Smooth muscle cell (in vitro differentiated cells): Measurements from ENCODE around the gene OPRD1. TPM values are rescaled to one million over a fixed set of nuclear protein-coding genes. Genes with fewer than 3 reads are reported as not detected.
"Not testable (repeated sequence)": the region's sequence is repeated elsewhere in the genome, so short reads cannot be mapped to it uniquely, and the experiment has no call there.

Experiments used
- DNase-seq: peaks from one replicate; lab custom pipeline; 2025; ENCODE audit not compliant: unreplicated experiment; lab: John Stamatoyannopoulos, UW
- H2AFZ ChIP-seq: fragments of 200-600 bp; sonication (generic); 2 replicates; pipeline ENCODE4 v1.6.0; 2016; ENCODE audit warnings: antibody characterized with exemption, low read depth, mild to moderate bottlenecking
- H3F3A ChIP-seq: fragments of 200-600 bp; sonication (generic); 2 replicates; pipeline ENCODE4 v1.6.0; 2017; ENCODE audit warnings: antibody characterized with exemption, low read depth
- H3K27ac ChIP-seq: fragments of 200-600 bp; sonication (generic); 2 replicates; pipeline ENCODE4 v1.5.1; 2016; ENCODE audit warnings: low read depth, mild to moderate bottlenecking
- H3K27me3 ChIP-seq: fragments of 200-600 bp; sonication (generic); 2 replicates; pipeline ENCODE4 v1.6.1; 2016; ENCODE audit warnings: low read depth, mild to moderate bottlenecking
- H3K36me3 ChIP-seq: fragments of 200-600 bp; sonication (generic); 2 replicates; pipeline ENCODE4 v1.5.1; 2016; ENCODE audit warnings: low read depth
- H3K4me1 ChIP-seq: fragments of 200-600 bp; sonication (generic); 2 replicates; pipeline ENCODE4 v1.5.1; 2016; ENCODE audit warnings: low read depth
- H3K4me2 ChIP-seq: fragments of 200-600 bp; sonication (generic); 2 replicates; pipeline ENCODE4 v1.6.0; 2016; ENCODE audit warnings: mild to moderate bottlenecking
- H3K4me3 ChIP-seq: fragments of 200-600 bp; sonication (generic); 2 replicates; pipeline ENCODE4 v1.5.1; 2016; ENCODE audit warnings: mild to moderate bottlenecking
- H3K79me2 ChIP-seq: fragments of 200-600 bp; sonication (generic); 2 replicates; pipeline ENCODE4 v1.6.0; 2016; ENCODE audit warnings: low read depth, mild to moderate bottlenecking
- H3K9ac ChIP-seq: fragments of 200-600 bp; sonication (generic); 2 replicates; pipeline ENCODE4 v1.6.0; 2016; ENCODE audit warnings: low read depth
- H3K9me3 ChIP-seq: fragments of 200-600 bp; sonication (generic); replicated peaks from 2 replicates; pipeline ENCODE4 v1.5.1; 2016; ENCODE audit warnings: low read depth
- H4K20me1 ChIP-seq: fragments of 200-600 bp; sonication (generic); 2 replicates; pipeline ENCODE4 v1.6.0; 2016; ENCODE audit warnings: low read depth
- CTCF ChIP-seq: fragments of 200-600 bp; sonication (generic); IDR thresholded peaks from 2 replicates; pipeline ENCODE4 v1.5.1; 2017; ENCODE audit warnings: borderline replicate concordance, mild to moderate bottlenecking, antibody characterized with exemption; ENCODE audit not compliant: insufficient read depth, poor library complexity, severe bottlenecking
- WGBS: methylation state at CpG from one replicate; pipeline ENCODE4 v1.1.7; 2016; ENCODE audit warnings: low lambda C conversion rate; 5-methylcytosine and 5-hydroxymethylcytosine counted together
- polyA plus RNA-seq: library from polyadenylated mRNA; unstranded; fragments of >200 nt; fragmentation: Nextera tagmentation; extraction: Ambion mirVana; gene quantifications from 2 replicates; pipeline ENCODE4 v1.2.1, GENCODE V29; 2016
- total RNA-seq: library from RNA; depleted of rRNA; stranded (reverse); fragments of >200 nt; gene quantifications from 2 replicates; pipeline ENCODE4 v1.2.3, GENCODE V29; 2014

Gene OPRD1
- total and polyA plus RNA-seq, 2 experiments from 2014 or later, result 0.90 to 1.5 TPM

- H4K20me1 ChIP-seq, result no peaks in the 10 kb centered on the region
- H3K9ac ChIP-seq, result no peak overlapping the region
- WGBS, result 95% methylated on average over 9 of the region's 9 CpGs
- H2AFZ ChIP-seq, result no peak overlapping the region
- no peaks in the 10 kb centered on the region for H3F3A ChIP-seq
- H3K36me3 ChIP-seq, result no peaks in the 10 kb centered on the region
- H3K4me1 ChIP-seq, result no peaks in the 10 kb centered on the region
- no peak for TF ChIP-seq CTCF
- H3K27me3 ChIP-seq, result no peaks in the 10 kb centered on the region
- no peak overlapping the region for H3K4me3 ChIP-seq
- H3K27ac ChIP-seq, result no peak overlapping the region
- H3K9me3 ChIP-seq, result no peaks in the 10 kb centered on the region
- H3K4me2 ChIP-seq, result no peak overlapping the region
- DNase-seq, result no peak
- H3K79me2 ChIP-seq, result no peaks in the 10 kb centered on the region
These were observed 22.6 kb upstream of the OPRD1 start for GRCh38 chr1:28789412-28789811.

DNA sequence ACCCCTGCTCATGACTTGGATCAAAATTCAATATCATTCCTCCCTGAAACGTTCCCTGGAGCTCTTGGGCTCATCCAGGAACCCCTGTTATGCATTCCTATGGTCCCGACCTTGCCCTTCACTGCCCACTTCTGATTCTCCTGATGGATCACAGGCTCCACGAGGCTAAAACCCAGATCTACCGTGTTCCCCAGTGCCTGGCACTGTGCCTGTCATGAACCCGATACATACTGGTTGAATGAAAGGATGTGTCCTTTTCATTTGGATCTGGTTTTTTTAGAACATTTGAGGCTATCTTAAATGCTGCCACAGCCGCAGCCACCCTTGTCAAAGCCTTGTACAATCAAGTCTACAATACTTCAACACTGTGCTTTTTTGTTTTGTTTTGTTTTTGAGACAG is 22.2 kb upstream of the OPRD1 start:
- Histone ChIP-seq H2AFZ (no peak overlapping the region), H3F3A (no peaks in the 10 kb centered on the region), H3K4me3 (no peak overlapping the region), H3K9me3 (no peaks in the 10 kb centered on the region), H3K4me1 (no peaks in the 10 kb centered on the region), H3K4me2 (no peak overlapping the region), H3K27ac (no peak overlapping the region), H3K36me3 (no peaks in the 10 kb centered on the region), H3K27me3 (no peaks in the 10 kb centered on the region), H3K9ac (no peak overlapping the region), H4K20me1 (no peaks in the 10 kb centered on the region), H3K79me2 (no peaks in the 10 kb centered on the region)
- 96% methylated on average over 6 of the region's 6 CpGs for WGBS
- no peak for TF ChIP-seq CTCF
- DNase-seq, result no peak

GRCh38 chr1:28790377-28791035 is 21.5 kb upstream of the OPRD1 start:
- no peaks in the 10 kb centered on the region for H3F3A ChIP-seq
- no peaks in the 10 kb centered on the region for H3K27me3 ChIP-seq
- no peak overlapping the region for H3K27ac ChIP-seq
- H3K9me3 ChIP-seq, result no peaks in the 10 kb centered on the region
- no peaks in the 10 kb centered on the region for H3K79me2 ChIP-seq
- no peak for TF ChIP-seq CTCF
- no peaks in the 10 kb centered on the region for H4K20me1 ChIP-seq
- no peaks in the 10 kb centered on the region for H3K36me3 ChIP-seq
- no peaks in the 10 kb centered on the region for H3K4me1 ChIP-seq
- H3K4me2 ChIP-seq, result no peak overlapping the region
- H3K4me3 ChIP-seq, result no peak overlapping the region
- no peak overlapping the region for H2AFZ ChIP-seq
- 45% methylated on average over 12 of the region's 12 CpGs for WGBS
- DNase-seq, result no peak
- no peak overlapping the region for H3K9ac ChIP-seq

GRCh38 chr1:28791929-28792328 is 20.0 kb upstream of the OPRD1 start:
- H3K79me2 ChIP-seq, H4K20me1 ChIP-seq, H3K36me3 ChIP-seq, H3F3A ChIP-seq, DNase-seq, H3K4me3 ChIP-seq, H3K9ac ChIP-seq, H3K4me2 ChIP-seq, H3K9me3 ChIP-seq, H2AFZ ChIP-seq, H3K27me3 ChIP-seq, H3K27ac ChIP-seq, H3K4me1 ChIP-seq: not testable (repeated sequence)
- WGBS, result 100% methylated on average over 2 of the region's 2 CpGs
